H7 (cell line): ENCODE data around the gene ZFP36. TPM values are rescaled to one million over a fixed set of nuclear protein-coding genes. Genes with fewer than 3 reads are reported as not detected.

Experiments
- DNase-seq: peaks from one replicate; pipeline ENCODE4 v3.0.0; 2012
- H3K27me3 ChIP-seq: 2 replicates; pipeline ENCODE4 v1.6.0; 2011; ENCODE audit warnings: mild to moderate bottlenecking, low read length; ENCODE audit not compliant: control insufficient read depth, insufficient read depth
- H3K36me3 ChIP-seq: replicated peaks from 2 replicates; pipeline ENCODE4 v1.5.1; 2011; ENCODE audit warnings: low read length; ENCODE audit not compliant: control insufficient read depth, insufficient read depth
- H3K4me3 ChIP-seq: 2 replicates; pipeline ENCODE4 v1.5.1; 2011; ENCODE audit warnings: low read depth, mild to moderate bottlenecking, control low read depth, low read length, moderate library complexity; ENCODE audit not compliant: insufficient read depth
- total RNA-seq: library from RNA; depleted of rRNA; stranded (reverse); fragments of >200 nt; shearing (Covaris generic); gene quantifications from 2 replicates; pipeline ENCODE4 v1.2.3, GENCODE V29; 2014

ZFP36 gene
- total RNA-seq, 1 experiment from 2014 or later, result 2.2 TPM

- peaks cover 12% of the 10 kb centered on the region for H3K36me3 ChIP-seq
- H3K27me3 ChIP-seq, result no peaks in the 10 kb centered on the region
- H3K4me3 ChIP-seq, result no peak overlapping the region
- peak; percentile 97 for DNase-seq
These were observed 9.0 kb upstream of the ZFP36 start for GRCh38 chr19:39397360-39398296.

GRCh38 chr19:39398297-39398864 is 8.3 kb upstream of the ZFP36 start:
- Histone ChIP-seq H3K4me3 (no peak overlapping the region), H3K36me3 (peaks cover 11% of the 10 kb centered on the region), H3K27me3 (no peaks in the 10 kb centered on the region)
- no peak for DNase-seq

GRCh38 chr19:39399668-39400050 is 7.0 kb upstream of the ZFP36 start:
- H3K27me3 ChIP-seq, result no peaks in the 10 kb centered on the region
- peaks cover 4% of the 10 kb centered on the region for H3K36me3 ChIP-seq
- no peak for DNase-seq
- no peak overlapping the region for H3K4me3 ChIP-seq

GRCh38 chr19:39400061-39400460 is 6.6 kb upstream of the ZFP36 start:
- Histone ChIP-seq H3K36me3 (peaks cover 4% of the 10 kb centered on the region), H3K27me3 (no peaks in the 10 kb centered on the region), H3K4me3 (no peak overlapping the region)
- DNase-seq, result no peak

DNA sequence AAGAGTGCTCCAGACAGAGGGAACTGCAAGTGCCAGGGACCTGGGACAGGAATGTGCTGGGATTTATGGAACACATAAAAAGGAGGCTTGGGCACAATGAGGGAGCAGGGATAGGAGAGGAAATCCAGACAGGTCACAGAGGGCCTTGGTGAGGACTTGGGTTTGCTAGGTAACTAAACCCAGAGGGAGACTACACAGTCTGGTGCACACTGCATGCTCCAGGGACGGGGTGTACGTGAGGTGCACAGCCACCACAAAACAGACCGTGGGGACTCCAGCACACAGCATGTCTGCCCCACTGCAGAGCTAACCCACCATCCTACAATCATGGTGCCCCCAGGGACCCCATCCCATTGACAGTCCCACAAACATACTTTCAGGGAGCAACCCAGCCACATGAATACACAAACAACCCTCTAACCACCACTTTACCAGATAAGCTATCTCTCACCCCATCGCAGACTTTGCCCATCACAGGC is 5.5 kb upstream of the ZFP36 start:
- no peak for DNase-seq
- H3K4me3 ChIP-seq, result no peak overlapping the region
- H3K36me3 ChIP-seq, result peaks cover 2% of the 10 kb centered on the region
- no peaks in the 10 kb centered on the region for H3K27me3 ChIP-seq

DNA sequence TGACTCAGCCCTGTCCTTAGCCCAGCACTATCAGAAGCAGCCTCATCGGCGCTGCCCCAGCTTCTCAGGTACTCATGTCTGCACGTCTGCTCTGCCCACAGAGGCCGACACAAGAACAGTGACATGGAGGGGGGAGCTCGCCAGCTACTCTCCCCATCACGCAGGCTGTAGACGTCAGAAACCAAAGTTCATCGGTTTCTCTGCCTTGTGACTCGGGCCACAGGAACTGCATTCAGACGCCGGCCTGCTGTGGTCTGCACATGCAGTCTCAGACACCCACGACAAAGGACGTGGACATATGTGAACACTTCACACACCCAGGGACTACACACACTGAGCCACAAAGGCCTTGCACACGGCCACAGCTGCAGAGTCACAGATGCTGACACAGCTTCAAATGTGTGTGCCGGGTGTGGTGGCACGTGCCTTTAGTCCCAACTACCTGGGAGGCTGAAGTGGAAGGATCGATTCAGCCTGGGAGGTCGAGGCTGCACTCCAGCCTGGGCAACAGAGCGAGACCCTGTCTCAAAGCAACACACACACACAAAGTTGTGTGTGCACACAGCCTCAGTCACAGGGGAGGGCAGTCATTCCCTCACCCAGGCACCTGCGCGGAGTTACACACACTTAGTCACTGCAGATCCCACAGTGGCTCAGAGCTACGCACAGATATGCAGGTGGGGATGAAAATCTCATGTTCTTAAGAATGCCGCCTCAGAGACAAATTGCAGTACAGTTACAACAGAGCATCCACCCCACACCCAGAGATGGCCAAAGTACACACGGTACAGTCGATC is 4.9 kb upstream of the ZFP36 start:
- Histone ChIP-seq H3K27me3 (no peaks in the 10 kb centered on the region), H3K4me3 (peak overlapping the region; percentile 62), H3K36me3 (peaks cover 2% of the 10 kb centered on the region)
- no peak for DNase-seq

- peak; percentile 98 for DNase-seq
- no peaks in the 10 kb centered on the region for H3K27me3 ChIP-seq
- peak overlapping the region; percentile 62 for H3K4me3 ChIP-seq
- H3K36me3 ChIP-seq, result peaks cover 2% of the 10 kb centered on the region
These were observed 4.0 kb upstream of the ZFP36 start for GRCh38 chr19:39402346-39403300.

DNA sequence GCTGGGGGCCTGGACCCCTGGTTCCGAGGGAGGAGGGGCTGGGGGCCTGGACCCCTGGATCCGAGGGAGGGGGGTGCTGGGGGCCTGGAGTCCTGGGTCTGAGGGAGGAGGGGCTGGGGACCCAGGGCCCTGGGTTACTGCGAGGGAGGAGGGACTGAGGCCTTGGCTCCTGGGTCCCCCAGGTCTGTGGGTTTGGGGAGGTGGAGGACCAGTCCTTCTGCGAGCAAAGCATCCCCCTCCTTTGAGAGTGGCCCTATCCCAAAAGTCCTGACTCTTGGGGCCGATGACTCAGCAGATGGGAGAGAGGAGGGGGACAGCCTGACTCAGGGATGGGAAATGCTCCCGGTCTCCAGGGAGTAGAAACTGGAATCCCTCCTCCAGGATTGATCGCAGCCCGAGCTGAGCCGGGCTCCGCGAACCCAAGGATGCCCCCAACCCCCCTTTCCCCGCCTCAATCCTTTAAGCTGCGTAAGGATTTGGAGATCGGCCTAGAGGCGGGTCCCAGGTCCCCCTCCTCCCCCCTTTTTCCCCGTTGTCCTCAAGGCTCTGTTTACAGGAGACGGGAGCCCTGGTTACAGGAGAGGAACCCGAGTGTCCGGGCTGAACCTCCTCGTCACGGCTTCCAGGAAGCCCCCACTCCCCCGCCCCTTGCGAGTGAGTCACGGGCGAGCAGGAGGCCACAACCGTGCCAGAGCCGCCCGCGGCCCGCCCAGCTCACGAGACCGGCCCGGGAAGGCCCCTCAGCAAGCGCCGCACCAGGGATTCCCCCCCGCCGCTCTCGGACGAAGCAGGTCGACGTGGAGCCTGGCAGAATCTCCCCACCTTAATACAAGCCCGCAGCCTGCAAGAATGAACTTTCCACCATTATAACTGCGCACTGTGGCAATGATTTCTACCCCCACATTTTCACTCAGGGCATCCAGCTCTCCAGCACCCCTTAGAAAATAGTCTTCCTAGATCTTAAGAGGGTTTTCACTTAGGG is 3.0 kb upstream of the ZFP36 start:
- Histone ChIP-seq H3K27me3 (no peaks in the 10 kb centered on the region), H3K4me3 (peak overlapping the region; percentile 62), H3K36me3 (peaks cover 4% of the 10 kb centered on the region)
- peak; percentile 91 for DNase-seq

DNA sequence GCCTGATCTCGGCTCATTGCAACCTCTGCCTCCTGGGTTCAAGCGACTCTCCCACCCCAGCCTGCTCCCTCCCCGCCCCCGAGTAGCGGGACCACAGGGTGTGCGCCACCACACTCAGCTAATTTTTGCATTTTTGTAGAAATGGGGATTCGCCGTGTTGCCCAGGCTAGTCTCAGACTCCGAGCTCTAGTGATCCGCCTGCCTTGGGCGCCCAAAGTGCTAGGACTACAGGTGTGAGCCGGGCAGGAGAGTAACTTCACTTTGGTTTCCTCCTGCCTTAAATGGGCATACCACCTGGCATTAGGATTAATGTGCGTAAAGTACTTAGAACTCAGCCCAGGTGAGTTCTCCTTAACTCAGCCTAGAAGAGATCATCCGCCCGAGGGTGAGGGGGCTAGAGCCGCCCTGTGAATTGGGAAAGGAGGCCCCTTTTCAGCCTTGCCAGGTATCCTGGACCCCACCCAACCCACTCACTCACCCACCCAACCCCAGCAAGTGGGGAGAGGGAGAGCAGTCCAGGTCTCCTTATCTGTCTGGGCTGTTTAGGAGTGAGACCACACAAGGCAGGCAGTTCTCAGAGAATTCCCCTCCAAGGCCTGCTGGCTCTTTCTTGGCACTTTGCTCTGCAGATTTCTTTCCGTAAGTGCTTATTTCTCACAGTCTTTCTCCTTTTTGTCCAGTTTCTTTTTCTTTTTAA is 1.2 kb upstream of the ZFP36 start:
- peaks cover 3% of the 10 kb centered on the region; the same call in 1 of the 2 replicates for H3K36me3 ChIP-seq
- no peak for DNase-seq
- H3K4me3 ChIP-seq, result no peak overlapping the region
- H3K27me3 ChIP-seq, result no peaks in the 10 kb centered on the region

- no peak for DNase-seq
- H3K36me3 ChIP-seq, result peaks cover 3% of the 10 kb centered on the region; the same call in 1 of the 2 replicates
- H3K27me3 ChIP-seq, result no peaks in the 10 kb centered on the region
- H3K4me3 ChIP-seq, result peak overlapping the region; percentile 94
These were observed 540 bp upstream of the ZFP36 start for GRCh38 chr19:39405958-39406655.

DNA sequence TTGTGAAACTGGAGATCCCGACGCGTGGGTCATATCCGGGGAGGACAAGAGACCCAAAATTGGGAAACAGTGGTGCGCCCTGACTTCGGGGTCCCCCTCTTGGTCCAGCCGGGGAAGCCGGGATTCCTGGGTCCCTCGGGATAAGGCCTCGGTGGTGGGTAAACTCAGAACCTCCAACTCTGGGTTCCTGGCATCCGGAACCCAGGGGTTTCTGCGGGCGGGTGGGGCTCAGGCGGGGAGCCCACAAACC is 688 bp downstream of the ZFP36 start:
- Histone ChIP-seq H3K27me3 (no peaks in the 10 kb centered on the region), H3K36me3 (peaks cover 3% of the 10 kb centered on the region; the same call in 1 of the 2 replicates), H3K4me3 (peak overlapping the region; percentile 94)
- no peak for DNase-seq
